NT2/D1 (cell line): Measurements from ENCODE around the gene ATP1A1.

ENCODE experiments used
- SUZ12 ChIP-seq: IDR thresholded peaks from 2 replicates; pipeline ENCODE4 v1.6.1; 2011; ENCODE audit not compliant: insufficient read length, insufficient read depth; ENCODE audit errors: extremely low read depth
- YY1 ChIP-seq: IDR thresholded peaks from 2 replicates; pipeline ENCODE4 v1.6.1; 2011; ENCODE audit not compliant: insufficient read length, insufficient read depth
- ZNF274 ChIP-seq: IDR thresholded peaks from 2 replicates; pipeline ENCODE4 v1.6.1; 2011; ENCODE audit warnings: mild to moderate bottlenecking, low read depth, low read length

GRCh38 chr1:116367256-116367945 lies 5.6 kb upstream of the ATP1A1 start:
- no peak for TF ChIP-seq ZNF274
- TF ChIP-seq YY1: no peak
- TF ChIP-seq SUZ12: no peak
